Brain microvascular endothelial cell (primary cell): Measurements from ENCODE around the gene ZDHHC8.

Source experiments
- DNase-seq: peaks from one replicate; pipeline ENCODE4 v3.0.0-alpha.2; 2020
- H3K27ac ChIP-seq: fragments of 250-450 bp; sonication (Bioruptor Pico); 2 replicates; pipeline ENCODE4 v1.5.1; 2020; ENCODE audit warnings: mild to moderate bottlenecking, moderate library complexity
- H3K27me3 ChIP-seq: fragments of 250-450 bp; sonication (Bioruptor Pico); replicated peaks from 2 replicates; pipeline ENCODE4 v1.5.1; 2020; ENCODE audit warnings: mild to moderate bottlenecking
- H3K36me3 ChIP-seq: fragments of 250-450 bp; sonication (Bioruptor Pico); replicated peaks from 2 replicates; pipeline ENCODE4 v1.5.1; 2020; ENCODE audit warnings: mild to moderate bottlenecking
- H3K4me3 ChIP-seq: 2 replicates; pipeline ENCODE4 v1.5.1; 2011; ENCODE audit warnings: low read depth, mild to moderate bottlenecking, control low read depth, low read length, moderate library complexity
- in situ Hi-C: cut with HindIII; loops from 2 replicates; pipeline ENCODE4 v1.10.0; 2017; ENCODE audit warnings: low sequenced_read_pairs, low pct_ligation_motif_present
- TF ChIP-seq, protein P1 (sequence below): IDR thresholded peaks from 2 replicates; pipeline ENCODE4 v1.5.1; 2011; ENCODE audit warnings: low read depth, mild to moderate bottlenecking, moderate library complexity, low read length, control low read depth, inconsistent platforms; ENCODE audit errors: missing control alignments

Gene ZDHHC8

DNA sequence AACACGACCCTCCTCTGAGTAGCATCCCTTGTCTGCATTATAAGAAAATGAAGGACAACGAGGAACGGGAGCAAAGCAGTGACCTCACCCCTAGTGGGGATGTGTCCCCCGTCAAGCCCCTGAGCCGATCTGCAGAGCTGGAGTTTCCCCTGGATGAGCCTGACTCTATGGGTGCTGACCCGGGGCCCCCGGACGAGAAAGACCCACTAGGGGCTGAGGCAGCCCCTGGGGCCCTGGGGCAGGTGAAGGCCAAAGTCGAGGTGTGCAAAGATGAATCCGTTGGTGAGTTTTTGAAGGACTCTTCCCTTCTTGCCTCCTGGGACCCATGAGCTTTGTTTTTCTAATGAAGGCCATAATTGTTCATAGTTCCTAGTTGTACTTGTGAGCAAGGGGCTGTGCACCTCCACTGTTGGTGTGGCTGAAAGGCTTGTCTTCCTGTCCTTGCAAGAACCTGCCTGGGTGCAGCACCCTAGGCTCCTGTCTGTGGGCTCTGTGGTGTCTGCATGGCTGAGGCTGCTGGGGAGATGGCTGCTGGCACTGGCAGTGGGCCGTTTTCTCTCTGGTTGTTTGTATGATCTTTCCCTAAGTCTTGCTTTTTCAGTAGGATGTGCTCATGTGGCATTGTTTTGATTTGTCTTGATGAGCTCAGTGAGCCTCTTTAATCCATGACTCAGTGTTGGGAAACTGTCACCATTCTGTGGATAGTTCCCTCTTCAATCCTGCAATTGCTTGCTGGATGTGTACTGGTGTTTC lies 41.5 kb upstream of the ZDHHC8 start:
- DNase-seq: peak; percentile 26
- Histone ChIP-seq H3K27me3 (no peaks in the 10 kb centered on the region), H3K27ac (peak overlapping the region; percentile 15), H3K4me3 (no peak overlapping the region), H3K36me3 (peaks cover 91% of the 10 kb centered on the region)
- in situ Hi-C loops: no loop called here
- TF ChIP-seq, protein P1, sequence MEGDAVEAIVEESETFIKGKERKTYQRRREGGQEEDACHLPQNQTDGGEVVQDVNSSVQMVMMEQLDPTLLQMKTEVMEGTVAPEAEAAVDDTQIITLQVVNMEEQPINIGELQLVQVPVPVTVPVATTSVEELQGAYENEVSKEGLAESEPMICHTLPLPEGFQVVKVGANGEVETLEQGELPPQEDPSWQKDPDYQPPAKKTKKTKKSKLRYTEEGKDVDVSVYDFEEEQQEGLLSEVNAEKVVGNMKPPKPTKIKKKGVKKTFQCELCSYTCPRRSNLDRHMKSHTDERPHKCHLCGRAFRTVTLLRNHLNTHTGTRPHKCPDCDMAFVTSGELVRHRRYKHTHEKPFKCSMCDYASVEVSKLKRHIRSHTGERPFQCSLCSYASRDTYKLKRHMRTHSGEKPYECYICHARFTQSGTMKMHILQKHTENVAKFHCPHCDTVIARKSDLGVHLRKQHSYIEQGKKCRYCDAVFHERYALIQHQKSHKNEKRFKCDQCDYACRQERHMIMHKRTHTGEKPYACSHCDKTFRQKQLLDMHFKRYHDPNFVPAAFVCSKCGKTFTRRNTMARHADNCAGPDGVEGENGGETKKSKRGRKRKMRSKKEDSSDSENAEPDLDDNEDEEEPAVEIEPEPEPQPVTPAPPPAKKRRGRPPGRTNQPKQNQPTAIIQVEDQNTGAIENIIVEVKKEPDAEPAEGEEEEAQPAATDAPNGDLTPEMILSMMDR: no peak

DNA sequence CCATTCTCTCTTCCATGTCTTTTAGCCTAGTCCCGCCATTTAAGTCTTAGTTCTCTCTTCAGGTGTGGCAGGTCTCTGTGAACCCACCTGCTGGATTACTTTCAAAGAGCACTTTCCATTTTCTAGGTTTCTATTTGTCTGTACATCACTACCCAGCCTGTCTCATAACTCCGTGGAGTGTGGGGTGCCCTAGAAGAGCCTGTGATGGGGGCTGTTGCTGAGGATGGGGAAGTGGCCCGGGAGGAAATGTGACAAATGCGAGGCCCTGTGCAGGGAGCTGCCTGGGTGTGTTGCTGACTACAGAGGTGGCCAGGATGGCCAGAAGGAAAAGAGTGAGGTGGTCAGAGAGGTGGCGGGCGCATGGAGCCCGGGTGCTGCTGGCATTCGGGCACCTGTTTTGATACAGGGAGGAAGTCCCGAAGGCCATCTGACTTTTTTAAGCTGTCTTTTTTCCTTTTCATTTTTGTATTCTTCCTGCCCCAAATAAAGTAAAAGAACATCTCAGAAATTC lies 40.8 kb upstream of the ZDHHC8 start:
- DNase-seq: no peak
- Histone ChIP-seq H3K4me3 (no peak overlapping the region), H3K36me3 (peaks cover 97% of the 10 kb centered on the region), H3K27me3 (no peaks in the 10 kb centered on the region), H3K27ac (peak overlapping the region; percentile 15)
- TF ChIP-seq, protein P1: no peak
- in situ Hi-C loops: no loop called here

DNA sequence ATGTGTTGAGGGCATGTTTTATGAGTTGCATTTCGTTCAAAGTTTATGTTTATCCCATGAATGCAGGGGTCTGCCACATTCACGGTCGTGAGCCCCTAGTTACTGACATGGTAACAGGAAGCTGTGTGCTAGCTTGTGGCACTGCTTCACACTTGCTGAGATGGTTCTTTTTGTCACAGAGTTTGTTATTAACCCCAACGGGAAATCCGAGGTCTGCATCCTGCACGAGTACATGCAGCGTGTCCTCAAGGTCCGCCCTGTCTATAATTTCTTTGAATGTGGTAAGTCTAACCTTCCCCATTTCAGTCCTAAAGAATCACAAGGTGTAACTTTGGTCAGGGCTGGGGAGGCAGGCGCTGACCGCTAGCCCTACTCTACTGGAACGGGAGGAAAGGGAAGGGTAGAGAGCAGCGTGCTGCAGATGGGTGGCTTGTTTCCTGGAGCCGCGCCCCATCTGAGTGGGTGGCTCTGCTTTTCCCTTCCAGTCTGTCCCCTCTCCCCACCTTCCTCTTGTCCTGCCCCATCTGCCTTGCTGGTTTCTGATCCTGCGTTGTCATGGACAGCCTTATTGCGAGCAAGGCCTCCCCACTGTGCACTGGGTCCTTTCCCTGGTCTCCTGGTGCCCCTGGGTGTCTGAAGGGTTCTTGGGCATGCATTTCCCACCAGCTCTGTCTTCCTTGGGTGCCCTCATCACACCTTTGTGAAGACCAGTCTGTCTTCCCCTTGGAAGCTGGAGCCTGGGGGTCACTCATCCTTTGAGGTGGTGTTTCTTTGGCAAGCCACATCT lies 39.7 kb upstream of the ZDHHC8 start:
- Histone ChIP-seq H3K27me3 (no peaks in the 10 kb centered on the region), H3K4me3 (no peak overlapping the region), H3K27ac (no peak overlapping the region), H3K36me3 (peaks cover 97% of the 10 kb centered on the region)
- in situ Hi-C loops: no loop called here
- TF ChIP-seq, protein P1: no peak
- no peak for DNase-seq

DNA sequence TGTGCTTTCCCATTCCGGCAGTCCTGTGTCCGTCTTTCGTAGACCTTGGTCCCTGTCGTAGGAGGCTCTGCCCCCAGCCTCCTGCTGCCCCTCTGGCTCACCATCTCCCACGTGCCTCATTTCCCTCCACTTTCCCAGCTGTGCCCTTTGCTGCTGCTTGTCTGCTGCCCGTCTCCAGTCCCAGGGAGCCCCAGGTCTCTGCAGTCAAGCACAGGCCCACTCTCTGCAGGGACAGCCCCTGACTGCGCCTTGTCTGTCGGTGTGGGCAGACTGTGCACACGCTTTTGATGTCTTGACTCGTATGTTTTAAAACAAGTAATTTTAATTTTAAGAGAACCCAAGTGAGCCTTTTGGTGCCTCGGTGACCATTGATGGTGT lies 39.1 kb upstream of the ZDHHC8 start:
- H3K27me3 ChIP-seq: no peaks in the 10 kb centered on the region
- TF ChIP-seq, protein P1: no peak
- DNase-seq: no peak
- no peak overlapping the region for H3K4me3 ChIP-seq
- in situ Hi-C loops: no loop called here
- H3K36me3 ChIP-seq: peaks cover 97% of the 10 kb centered on the region
- H3K27ac ChIP-seq: no peak overlapping the region

- H3K4me3 ChIP-seq: no peak overlapping the region
- H3K27ac ChIP-seq: no peak overlapping the region
- H3K36me3 ChIP-seq: peaks cover 92% of the 10 kb centered on the region
- no peak for DNase-seq
- TF ChIP-seq, protein P1: no peak
- no peaks in the 10 kb centered on the region for H3K27me3 ChIP-seq
- in situ Hi-C loops: no loop called here
Observed at GRCh38 chr22:20093418-20094196, 38.0 kb upstream of the ZDHHC8 start.
